ENCODE data around the gene TUBA4A. TPM values are rescaled to one million over a fixed set of nuclear protein-coding genes. Genes with fewer than 3 reads are reported as not detected.

The TUBA4A gene
- total and polyA plus RNA-seq, 7 donors = 291 to 707 (median 556) TPM

DNA sequence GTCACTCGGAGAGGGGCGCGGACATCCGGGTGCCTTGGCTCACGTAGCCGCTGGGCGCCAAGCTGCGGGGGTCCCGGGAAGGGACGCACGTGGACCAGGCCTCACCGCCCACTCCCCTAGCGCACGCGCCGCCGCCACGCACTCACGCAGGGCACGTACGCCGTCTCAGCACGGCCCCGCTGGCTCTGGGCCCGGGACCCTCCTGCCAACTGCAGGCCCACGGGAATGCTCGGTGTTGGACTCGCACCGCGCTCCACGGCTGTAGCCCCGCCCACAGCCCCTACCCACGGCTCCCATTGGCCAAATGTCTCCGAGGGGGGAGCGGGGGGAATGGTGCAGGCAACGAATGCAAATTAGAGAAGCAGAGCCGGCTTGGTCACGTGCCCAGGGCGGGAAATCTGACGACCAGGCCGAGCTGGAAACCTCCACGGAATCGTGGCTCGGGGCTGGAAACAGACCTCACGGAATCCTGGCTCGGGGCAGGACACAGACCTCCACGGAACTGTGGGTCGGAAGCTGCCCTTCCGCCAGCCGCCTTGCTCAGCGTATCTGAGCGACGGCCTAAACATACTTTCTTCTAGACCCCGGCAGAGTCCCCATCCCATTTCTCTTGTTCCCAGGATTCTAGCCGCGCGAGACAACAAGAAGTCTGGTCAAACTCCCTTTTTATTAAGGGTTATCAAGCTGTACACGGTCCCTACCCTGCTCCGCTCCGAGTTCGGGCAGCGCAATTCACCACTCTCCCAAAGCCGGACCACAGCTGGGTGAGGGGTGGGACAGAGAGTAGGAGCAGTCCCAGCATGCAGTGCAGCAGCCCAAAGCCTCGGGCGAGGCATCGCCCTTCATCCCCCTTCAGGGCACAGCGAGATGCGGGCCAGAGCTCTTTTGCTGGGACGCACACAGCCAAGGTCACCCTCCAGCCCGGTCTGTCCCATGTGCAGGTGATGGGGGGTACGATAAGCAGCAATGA lies 34.7 kb downstream of the TUBA4A start, which contains the start of gene ABCB6:
TSS of gene ABCB6 (minus strand) at position 227 of the 970 bp plus-strand sequence. CDS start 285 bp downstream, outside the sequence.
- peak within 1 kb of the TSS; percentile 69 for H3K4me3 ChIP-seq
- intact Hi-C loops (cut with DNase I) = loop anchor here in 1 of 2 donors (5.0 kb wide), 1 partner anchor 42 kb away; the partner anchor contains the start of genes CNPPD1 and RETREG2
- peaks cover 6 to 76% of the 10 kb centered on the region in 2 donors for H3K36me3 ChIP-seq (ENCODE audit: insufficient read depth in 1 of 2, low read depth in 1 of 2)
- DNase-seq (peak; percentile 99), ATAC-seq (peak; percentile 87 to 88 (median 87))
- 5 to 8% (median 6%) methylated on average over 61 to 71 of the region's 71 CpGs for WGBS, 3 donors
- peak within 1 kb of the TSS; percentile 92 for H3K27ac ChIP-seq
- TF ChIP-seq, protein P1, sequence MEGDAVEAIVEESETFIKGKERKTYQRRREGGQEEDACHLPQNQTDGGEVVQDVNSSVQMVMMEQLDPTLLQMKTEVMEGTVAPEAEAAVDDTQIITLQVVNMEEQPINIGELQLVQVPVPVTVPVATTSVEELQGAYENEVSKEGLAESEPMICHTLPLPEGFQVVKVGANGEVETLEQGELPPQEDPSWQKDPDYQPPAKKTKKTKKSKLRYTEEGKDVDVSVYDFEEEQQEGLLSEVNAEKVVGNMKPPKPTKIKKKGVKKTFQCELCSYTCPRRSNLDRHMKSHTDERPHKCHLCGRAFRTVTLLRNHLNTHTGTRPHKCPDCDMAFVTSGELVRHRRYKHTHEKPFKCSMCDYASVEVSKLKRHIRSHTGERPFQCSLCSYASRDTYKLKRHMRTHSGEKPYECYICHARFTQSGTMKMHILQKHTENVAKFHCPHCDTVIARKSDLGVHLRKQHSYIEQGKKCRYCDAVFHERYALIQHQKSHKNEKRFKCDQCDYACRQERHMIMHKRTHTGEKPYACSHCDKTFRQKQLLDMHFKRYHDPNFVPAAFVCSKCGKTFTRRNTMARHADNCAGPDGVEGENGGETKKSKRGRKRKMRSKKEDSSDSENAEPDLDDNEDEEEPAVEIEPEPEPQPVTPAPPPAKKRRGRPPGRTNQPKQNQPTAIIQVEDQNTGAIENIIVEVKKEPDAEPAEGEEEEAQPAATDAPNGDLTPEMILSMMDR (IDR thresholded peaks at IDR 0.05) = no peak
- H3K27me3 ChIP-seq (ENCODE audit: insufficient read depth in 3 of 3, low read length in 2 of 3) = no peaks in the 10 kb centered on the region
- H3K4me1 ChIP-seq = peaks cover 24% of the 10 kb centered on the region
- H3K9me3 ChIP-seq = no peaks in the 10 kb centered on the region

DNA sequence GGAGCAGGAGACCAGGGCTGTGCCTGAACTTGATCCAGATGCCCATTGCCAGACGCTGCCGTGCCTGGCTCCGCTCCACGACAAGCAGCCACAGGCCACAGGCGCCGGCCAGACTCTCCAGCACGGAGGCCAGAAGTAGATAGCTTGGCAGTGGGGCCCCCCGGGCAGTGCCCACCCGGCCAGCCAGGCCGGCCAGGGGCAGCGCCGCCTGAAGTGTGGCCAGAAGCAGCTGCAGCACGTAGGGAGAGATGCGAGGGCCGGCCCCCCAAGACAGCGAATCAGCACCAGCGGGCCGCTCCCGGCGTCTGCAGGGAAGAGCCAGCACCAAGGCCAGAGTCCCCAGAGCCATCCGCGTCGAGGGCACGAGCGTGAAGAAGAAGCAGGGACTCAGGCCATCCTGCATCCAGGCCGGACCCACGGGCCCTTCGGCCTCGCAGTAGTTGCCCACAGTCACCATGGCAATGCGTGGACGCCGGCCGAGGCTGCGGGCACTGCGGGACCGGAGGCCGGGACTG lies 35.4 kb downstream of the TUBA4A start:
- peak overlapping the region; percentile 69 for H3K4me3 ChIP-seq
- H3K27ac ChIP-seq = peak overlapping the region; percentile 92
- intact Hi-C loops (cut with DNase I) = loop anchor here in 1 of 2 donors (5.0 kb wide), 1 partner anchor 41 kb away; the partner anchor contains the start of genes CNPPD1 and RETREG2
- ATAC-seq (peak; percentile 65 to 78 (median 73)), DNase-seq (peak; percentile 75 to 88)
- WGBS, 3 donors = 0 to 1% (median 1%) methylated on average over 32 to 37 of the region's 37 CpGs
- no peaks in the 10 kb centered on the region for H3K9me3 ChIP-seq
- H3K36me3 ChIP-seq (ENCODE audit: insufficient read depth in 1 of 2, low read depth in 1 of 2) = peaks cover 6 to 76% of the 10 kb centered on the region in 2 donors
- no peaks in the 10 kb centered on the region for H3K27me3 ChIP-seq (ENCODE audit: insufficient read depth in 3 of 3, low read length in 2 of 3)
- TF ChIP-seq, protein P1 (IDR thresholded peaks at IDR 0.05) = no peak
- H3K4me1 ChIP-seq = peaks cover 24% of the 10 kb centered on the region

DNA sequence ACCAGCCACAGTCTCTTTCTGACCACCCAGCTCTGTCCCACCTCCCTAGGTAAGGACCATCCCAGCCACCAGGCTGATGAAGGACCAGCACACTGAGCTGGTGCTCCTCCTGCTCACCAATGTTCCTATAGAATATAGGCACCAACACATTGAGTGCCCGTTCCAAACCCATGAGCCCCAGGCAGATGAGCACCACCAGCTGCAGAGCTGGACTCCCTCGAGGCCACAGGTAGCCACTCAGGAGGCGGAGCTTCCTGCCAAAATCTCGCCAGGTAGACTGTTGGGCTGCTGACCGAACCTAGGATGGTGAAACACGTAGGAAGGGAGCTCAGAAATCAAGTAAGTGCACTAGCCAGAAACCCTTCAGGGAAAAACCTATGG lies 37.2 kb downstream of the TUBA4A start:
- Histone ChIP-seq H3K27ac (peak overlapping the region; percentile 92), H3K4me3 (peak overlapping the region; percentile 69), H3K36me3 (ENCODE audit: insufficient read depth in 1 of 2, low read depth in 1 of 2) (peaks cover 6 to 75% of the 10 kb centered on the region in 2 donors), H3K27me3 (ENCODE audit: insufficient read depth in 3 of 3, low read length in 2 of 3) (no peaks in the 10 kb centered on the region), H3K9me3 (no peaks in the 10 kb centered on the region), H3K4me1 (peaks cover 24% of the 10 kb centered on the region)
- intact Hi-C loops (cut with DNase I) = loop anchor here in 1 of 2 donors (5.0 kb wide), 1 partner anchor 39 kb away; the partner anchor contains the start of genes CNPPD1 and RETREG2
- TF ChIP-seq, protein P1 (IDR thresholded peaks at IDR 0.05) = no peak
- ATAC-seq (no peak), DNase-seq (no peak)
- 84 to 91% (median 86%) methylated on average over 6 of the region's 6 CpGs for WGBS, 3 donors

DNA sequence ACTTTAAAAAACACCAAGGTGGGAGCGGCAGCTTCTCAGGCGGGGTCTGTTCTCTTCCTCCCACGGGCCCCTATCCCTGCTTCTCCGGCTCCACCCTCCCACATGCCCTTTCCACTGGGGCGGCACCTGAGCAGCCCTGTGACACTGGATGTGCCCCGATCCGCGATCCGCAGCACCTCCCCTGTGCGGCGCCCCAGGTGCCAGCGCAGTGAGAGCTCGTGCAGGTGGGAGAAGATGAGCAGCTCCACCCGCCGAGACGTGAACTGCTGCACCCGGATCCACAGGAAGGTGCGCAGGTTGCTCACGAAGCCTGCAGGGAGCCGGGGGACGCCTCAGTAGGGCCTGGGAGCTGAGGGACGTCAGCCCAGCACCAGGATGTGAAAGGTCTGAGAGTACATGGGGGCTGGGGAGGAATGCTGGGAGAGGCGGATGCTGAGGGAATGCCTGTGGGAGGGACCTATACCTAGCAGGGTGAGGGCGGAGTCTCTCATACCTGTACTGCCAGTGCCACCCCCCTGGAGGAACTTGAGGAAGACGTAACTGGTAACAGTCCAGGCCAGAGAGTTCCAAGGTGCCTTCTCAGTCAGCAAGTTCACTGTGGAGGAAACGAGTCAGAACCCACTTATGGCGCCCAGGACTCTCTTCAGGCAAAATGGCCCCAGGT lies 37.7 kb downstream of the TUBA4A start:
- peaks cover 24% of the 10 kb centered on the region for H3K4me1 ChIP-seq
- no peaks in the 10 kb centered on the region for H3K9me3 ChIP-seq
- ATAC-seq (no peak), DNase-seq (no peak)
- TF ChIP-seq, protein P1 (IDR thresholded peaks at IDR 0.05) = no peak
- H3K27me3 ChIP-seq (ENCODE audit: insufficient read depth in 3 of 3, low read length in 2 of 3) = no peaks in the 10 kb centered on the region
- H3K4me3 ChIP-seq = no peak overlapping the region
- WGBS, 3 donors = 91 to 93% (median 92%) methylated on average over 27 of the region's 27 CpGs
- peaks cover 2 to 75% of the 10 kb centered on the region in 2 donors for H3K36me3 ChIP-seq (ENCODE audit: insufficient read depth in 1 of 2, low read depth in 1 of 2)
- peak overlapping the region; percentile 92 for H3K27ac ChIP-seq
- intact Hi-C loops (cut with DNase I) = loop anchor here in 1 of 2 donors (5.0 kb wide), 1 partner anchor 39 kb away; the partner anchor contains the start of genes CNPPD1 and RETREG2
